ENCODE measurements around the gene HYCC2. TPM values are rescaled to one million over a fixed set of nuclear protein-coding genes. Genes with fewer than 3 reads are reported as not detected.
A peak's percentile ranks its signal among the peaks of the same experiment; 100 is the strongest.
"Not testable (repeated sequence)": the region's sequence is repeated elsewhere in the genome, so short reads cannot be mapped to it uniquely, and the experiment has no call there.

HYCC2 gene
- total RNA-seq (10 to 100 TPM; 29.5 to 44.6 (median 36.0) TPM), total RNA-seq (41.7 to 133 (median 63.5) reads per million in 29 experiments)
- 30.7 TPM for total RNA-seq (2013)

DNA sequence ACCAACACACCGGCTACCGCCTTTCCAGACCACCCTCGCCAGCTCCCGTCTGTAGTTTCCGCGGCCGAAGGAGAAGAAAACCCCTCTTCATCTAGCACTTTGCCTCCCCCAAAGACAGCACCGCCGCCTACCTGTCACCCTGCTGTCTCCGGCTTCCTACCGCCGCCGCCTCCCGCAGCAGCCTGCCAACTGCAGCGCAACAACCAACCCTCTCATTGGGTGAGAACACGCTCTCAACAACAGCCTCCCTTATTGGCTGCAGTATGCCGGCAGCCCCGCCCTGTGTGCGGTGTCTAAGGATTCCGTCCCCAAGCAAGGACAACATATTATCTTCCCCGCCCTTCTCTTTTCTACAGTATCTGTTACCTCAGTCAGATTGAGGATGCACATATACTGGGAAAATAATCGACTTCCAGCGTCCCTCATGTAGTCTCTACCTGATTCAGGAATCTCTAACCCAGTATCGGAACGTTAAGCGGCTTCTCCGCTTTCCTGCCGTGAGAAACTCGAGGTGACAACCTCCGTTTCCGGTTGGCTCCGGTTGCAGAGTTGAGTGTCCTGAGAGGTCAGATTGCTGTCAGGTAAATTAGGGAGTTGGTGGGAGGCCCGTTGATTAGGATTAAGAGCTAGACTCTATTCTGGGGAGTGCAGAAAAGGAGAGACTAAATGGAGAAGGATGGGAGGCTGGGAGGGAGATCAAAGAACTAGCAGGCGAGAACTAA, at the start of gene HYCC2, which contains the start of gene NDUFB3:
Gene HYCC2, minus strand, starts transcription at position 193 of the 722 bp plus-strand sequence. CDS start 47,662 bp downstream, outside the sequence.
Gene NDUFB3, plus strand, starts transcription at position 523 of the 722 bp plus-strand sequence. CDS start 6,882 bp downstream, outside the sequence.
- no peaks in the 10 kb centered on the region for H3K27me3 ChIP-seq (replicated peaks in 1 of 2; ENCODE audit: control insufficient read depth in 2 of 2, extremely low read depth in 1 of 2, insufficient read depth in 2 of 2, low read length in 1 of 2)
- ATAC-seq (replicated peaks in 1 of 4) (peak; percentile 96 to 98 (median 96)), DNase-seq (peak; percentile 80 to 98 (median 92))
- no peaks in the 10 kb centered on the region for H3K9me3 ChIP-seq
- Mint-ChIP-seq H3K36me3 (peaks cover 2% of the 10 kb centered on the region), H3K9me3 (no peaks in the 10 kb centered on the region), H3K27me3 (no peaks in the 10 kb centered on the region), H3K4me1 (peaks cover 55 to 60% (median 58%) of the 10 kb centered on the region in 3 donors), H3K4me3 (peak within 1 kb of the TSS; percentile 92 to 95 (median 94)), H3K27ac (peak within 1 kb of the TSS; percentile 91 to 96)
- CTCF ChIA-PET: interaction anchor here (0.6 to 3.8 kb wide), 12 partner anchors 43 to 170 kb away, joined by 3 to 66 read pairs (median 6); partner anchors contain the start of genes ORC2 (in 2 of the 2) and CFLAR (in 1 of the 2)
- peak within 1 kb of the TSS; percentile 65 for H3K27ac ChIP-seq (ENCODE audit: low read length)
- POLR2A ChIA-PET: interaction anchor here in 1 of 2 donors (0.7 kb wide), 1 partner anchor 1223 kb away, joined by 3 read pairs; no protein-coding TSS in a partner anchor
- WGBS (ENCODE audit: insufficient coverage): 0% methylated on average over 31 of the region's 34 CpGs
- H3K4me1 ChIP-seq (ENCODE audit: control insufficient read depth in 1 of 2, extremely low read depth in 1 of 2, insufficient read depth in 2 of 2, low read length in 2 of 2): peaks cover 10 to 28% of the 10 kb centered on the region in 2 experiments
- peaks cover 0 to 4% of the 10 kb centered on the region in 2 donors for H3K36me3 ChIP-seq (ENCODE audit: control insufficient read depth in 2 of 2, extremely low read depth in 1 of 2, insufficient read depth in 1 of 2, low read length in 1 of 2)
- H3K4me3 ChIP-seq (ENCODE audit: control insufficient read depth in 1 of 2, extremely low read depth in 1 of 2, low read length in 1 of 2): peak within 1 kb of the TSS; percentile 71 to 96

DNA sequence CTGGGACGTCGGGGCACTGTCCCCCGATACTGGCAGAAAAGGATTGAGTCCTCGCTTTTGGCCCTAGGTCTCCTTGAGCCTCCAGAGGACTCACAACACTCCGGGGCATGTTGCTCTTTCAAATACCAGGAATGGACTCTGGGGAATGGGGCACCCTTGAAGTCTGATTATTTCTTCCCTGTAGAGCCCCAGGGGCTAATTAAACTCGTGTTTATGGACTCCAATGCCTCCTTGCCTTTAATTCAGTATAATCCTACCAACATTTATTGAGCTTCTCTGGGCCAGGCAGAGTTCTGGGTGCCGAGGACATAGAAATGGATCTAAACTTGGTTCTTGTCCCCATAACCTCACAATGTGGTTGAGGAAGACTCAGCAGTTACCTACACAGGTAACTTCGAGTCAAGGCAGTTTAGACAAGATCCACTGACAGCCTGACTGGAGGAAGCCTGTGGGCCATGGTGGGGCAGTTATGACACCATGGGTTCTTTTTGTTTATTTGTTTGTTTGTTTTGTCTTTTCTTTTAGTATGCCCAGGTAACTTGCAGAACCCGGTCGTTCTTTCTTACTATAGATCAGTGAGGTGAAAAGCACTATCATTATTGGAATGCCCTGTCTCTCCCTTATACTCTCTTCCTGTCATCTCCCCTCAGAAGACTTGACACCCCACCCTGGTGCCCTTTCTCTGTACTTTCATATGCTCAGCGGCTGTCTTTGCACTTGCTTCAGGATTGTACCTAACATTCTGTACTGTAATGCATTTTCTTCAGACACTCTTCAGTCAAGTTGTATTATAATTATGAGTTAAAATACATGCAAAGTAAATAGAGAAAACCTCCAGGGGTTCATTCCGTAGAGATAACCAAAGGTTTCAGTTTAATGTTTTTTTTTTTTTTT, 47.7 kb upstream of the HYCC2 start:
- CTCF ChIA-PET: interaction anchor here (0.5 to 6.0 kb wide), 11 partner anchors 9 to 146 kb away, joined by 3 to 58 read pairs (median 8); no protein-coding TSS in a partner anchor
- Mint-ChIP-seq H3K4me1 (peaks cover 60 to 88% (median 61%) of the 10 kb centered on the region in 3 donors), H3K36me3 (peaks cover 19% of the 10 kb centered on the region), H3K27me3 (no peaks in the 10 kb centered on the region), H3K4me3 (peak overlapping the region; percentile 97 to 98 (median 98)), H3K9me3 (no peaks in the 10 kb centered on the region), H3K27ac (peak overlapping the region; percentile 99)
- DNase-seq (peak in 4 of 35 experiments; percentile 30 to 49 (median 33)), ATAC-seq (replicated peaks in 1 of 4) (peak in 3 of 4 experiments; percentile 0 to 6 (median 1))
- H3K9me3 ChIP-seq: no peaks in the 10 kb centered on the region
- H3K27me3 ChIP-seq (replicated peaks in 1 of 2; ENCODE audit: control insufficient read depth in 2 of 2, extremely low read depth in 1 of 2, insufficient read depth in 2 of 2, low read length in 1 of 2): no peaks in the 10 kb centered on the region
- WGBS (ENCODE audit: insufficient coverage): 0% methylated on average over 4 of the region's 12 CpGs
- H3K4me1 ChIP-seq (ENCODE audit: control insufficient read depth in 1 of 2, extremely low read depth in 1 of 2, insufficient read depth in 2 of 2, low read length in 2 of 2): peaks cover 46 to 52% of the 10 kb centered on the region in 2 experiments
- H3K4me3 ChIP-seq (ENCODE audit: control insufficient read depth in 1 of 2, extremely low read depth in 1 of 2, low read length in 1 of 2): peak overlapping the region; percentile 84 to 92
- peaks cover 4 to 20% of the 10 kb centered on the region in 2 donors for H3K36me3 ChIP-seq (ENCODE audit: control insufficient read depth in 2 of 2, extremely low read depth in 1 of 2, insufficient read depth in 1 of 2, low read length in 1 of 2)
- H3K27ac ChIP-seq (ENCODE audit: low read length): peak overlapping the region; percentile 97
- POLR2A ChIA-PET: interaction anchor here (0.6 to 4.1 kb wide), 7 partner anchors 9 to 254 kb away, joined by 3 to 20 read pairs (median 4); partner anchors contain the start of gene CLK1 (in 1 of the 2)

GRCh38 chr2:201118121-201118960, 46.9 kb upstream of the HYCC2 start:
- ATAC-seq (replicated peaks in 1 of 4): peak; percentile 41 to 60 (median 50)
- peaks cover 38 to 50% of the 10 kb centered on the region in 2 experiments for H3K4me1 ChIP-seq (ENCODE audit: control insufficient read depth in 1 of 2, extremely low read depth in 1 of 2, insufficient read depth in 2 of 2, low read length in 2 of 2)

DNA sequence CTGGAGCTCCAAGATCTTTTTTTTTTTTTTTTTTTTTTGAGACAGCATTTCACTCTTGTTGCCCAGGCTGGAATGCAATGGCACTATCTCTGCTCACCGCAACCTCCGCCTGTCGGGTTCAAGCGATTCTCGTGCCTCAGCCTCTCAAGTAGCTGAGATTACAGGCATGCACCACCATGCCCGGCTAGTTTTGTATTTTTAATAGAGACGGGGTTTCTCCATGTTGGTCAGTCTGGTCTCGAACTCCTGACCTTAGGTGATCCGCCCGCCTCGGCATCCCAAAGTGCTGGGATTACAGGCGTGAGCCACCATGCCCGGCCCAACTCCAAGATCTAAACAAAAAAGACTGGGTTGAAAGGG, 46.2 kb upstream of the HYCC2 start:
- CTCF ChIA-PET: interaction anchor here (0.6 to 6.0 kb wide), 25 partner anchors 12 to 738 kb away, joined by 3 to 58 read pairs (median 5); partner anchors contain the start of genes CASP10 (in 1 of the 2) and NIF3L1 (in 1 of the 2)
- peak overlapping the region; percentile 99 for H3K27ac Mint-ChIP-seq

More at GRCh38 chr2:201118121-201118960, 46.9 kb upstream of the HYCC2 start:
- Mint-ChIP-seq H3K9me3 (no peaks in the 10 kb centered on the region), H3K27me3 (no peaks in the 10 kb centered on the region), H3K27ac (peak overlapping the region; percentile 99), H3K36me3 (peaks cover 19% of the 10 kb centered on the region), H3K4me3 (peak overlapping the region; percentile 97 to 98 (median 98)), H3K4me1 (peaks cover 57 to 82% (median 58%) of the 10 kb centered on the region in 3 donors)
- ChIA-PET POLR2A (interaction anchor here (0.5 to 4.1 kb wide), 11 partner anchors 10 to 313 kb away, joined by 3 to 20 read pairs (median 4); partner anchors contain the start of gene CLK1 (in 1 of the 2)), CTCF (interaction anchor here (0.6 to 6.0 kb wide), 19 partner anchors 11 to 739 kb away, joined by 3 to 58 read pairs (median 5); no protein-coding TSS in a partner anchor)
- Histone ChIP-seq H3K27ac (ENCODE audit: low read length) (peak overlapping the region; percentile 97), H3K9me3 (no peaks in the 10 kb centered on the region), H3K27me3 (replicated peaks in 1 of 2; ENCODE audit: control insufficient read depth in 2 of 2, extremely low read depth in 1 of 2, insufficient read depth in 2 of 2, low read length in 1 of 2) (no peaks in the 10 kb centered on the region), H3K36me3 (ENCODE audit: control insufficient read depth in 2 of 2, extremely low read depth in 1 of 2, insufficient read depth in 1 of 2, low read length in 1 of 2) (peaks cover 4 to 13% of the 10 kb centered on the region in 2 donors), H3K4me3 (ENCODE audit: control insufficient read depth in 1 of 2, extremely low read depth in 1 of 2, low read length in 1 of 2) (peak overlapping the region; percentile 84 to 92)
- WGBS (ENCODE audit: insufficient coverage): under 1% methylated on average over 34 of the region's 48 CpGs
- peak; percentile 65 to 92 (median 84) for DNase-seq

More for the DNA sequence above, 46.2 kb upstream of the HYCC2 start:
- peak in 1 of 4 experiments; percentile 15 for ATAC-seq (replicated peaks in 1 of 4)
- Histone ChIP-seq H3K4me1 (ENCODE audit: control insufficient read depth in 1 of 2, extremely low read depth in 1 of 2, insufficient read depth in 2 of 2, low read length in 2 of 2) (peaks cover 31 to 46% of the 10 kb centered on the region in 2 experiments), H3K4me3 (ENCODE audit: control insufficient read depth in 1 of 2, extremely low read depth in 1 of 2, low read length in 1 of 2) (peak overlapping the region; percentile 92 to 99), H3K27ac (ENCODE audit: low read length) (peak overlapping the region; percentile 97)
- WGBS (ENCODE audit: insufficient coverage): 2% methylated on average over 6 of the region's 13 CpGs
- Mint-ChIP-seq H3K4me1 (peaks cover 53 to 76% (median 53%) of the 10 kb centered on the region in 3 donors), H3K36me3 (peaks cover 15% of the 10 kb centered on the region), H3K4me3 (peak overlapping the region; percentile 97 to 98 (median 98))
- H3K27me3 Mint-ChIP-seq; H3K36me3 ChIP-seq (ENCODE audit: control insufficient read depth in 2 of 2, extremely low read depth in 1 of 2, insufficient read depth in 1 of 2, low read length in 1 of 2); H3K9me3 ChIP-seq; H3K9me3 Mint-ChIP-seq; H3K27me3 ChIP-seq (replicated peaks in 1 of 2; ENCODE audit: control insufficient read depth in 2 of 2, extremely low read depth in 1 of 2, insufficient read depth in 2 of 2, low read length in 1 of 2): not testable (repeated sequence)
- POLR2A ChIA-PET: interaction anchor here (0.6 to 4.1 kb wide), 10 partner anchors 9 to 313 kb away, joined by 3 to 20 read pairs (median 4); partner anchors contain the start of gene CLK1 (in 1 of the 2)
- peak in 14 of 35 experiments; percentile 19 to 54 (median 39) for DNase-seq

Data from T-cell (primary cell).